Hepatocyte (in vitro differentiated cells): ENCODE measurements around the gene SMIM35.

ENCODE experiments used
- CTCF ChIP-seq: fragments of 200-600 bp; sonication (generic); IDR thresholded peaks from 2 replicates; pipeline ENCODE4 v1.5.1; 2016; ENCODE audit warnings: antibody characterized with exemption, mild to moderate bottlenecking; ENCODE audit not compliant: poor library complexity
- EZH2 ChIP-seq: fragments of 200-600 bp; sonication (generic); IDR thresholded peaks from 2 replicates; pipeline ENCODE4 v1.6.1; 2016; ENCODE audit warnings: antibody characterized with exemption, mild to moderate bottlenecking, borderline replicate concordance
- EZH2phosphoT487 ChIP-seq: fragments of 200-600 bp; sonication (generic); IDR thresholded peaks from one replicate; pipeline ENCODE4 v1.6.1; 2018; ENCODE audit warnings: antibody characterized with exemption, mild to moderate bottlenecking, low read depth, moderate library complexity; ENCODE audit not compliant: unreplicated experiment, severe bottlenecking

- TF ChIP-seq CTCF (no peak), EZH2 (no peak), EZH2phosphoT487 (no peak)
These were observed 90.7 kb downstream of the SMIM35 start for GRCh38 chr11:117996058-117996457.
